Caco-2 (cell line): Measurements from ENCODE around the gene PGAP3. TPM values are rescaled to one million over a fixed set of nuclear protein-coding genes. Genes with fewer than 3 reads are reported as not detected.

Experiments used
- BruUV-seq: library from RNA; stranded (reverse); fragments of 400-500 nt; replicated peaks from 2 replicates; lab custom pipeline; 2021; lab: Mats Ljungman, UMichigan
- CTCF ChIA-PET: fragments of 300-600 bp; sonication (Branson Sonifier 250); formaldehyde crosslinking; loops from one replicate; lab custom pipeline; 2022; ENCODE audit warnings: antibody characterized with exemption; lab: Charles Lee
- POLR2A ChIA-PET: fragments of 300-600 bp; sonication (Branson Sonifier 250); formaldehyde crosslinking; loops from one replicate; lab custom pipeline; 2022; ENCODE audit warnings: antibody characterized with exemption; lab: Charles Lee
- DNase-seq, 2 experiments: peaks; one replicate each; pipeline versions ENCODE4 v3.0.0 to v3.0.0-alpha.2; 2020 to 2022
- H3K27me3 ChIP-seq: replicated peaks from 2 replicates; pipeline ENCODE4 v1.6.0; 2011; ENCODE audit warnings: low read length; ENCODE audit not compliant: control insufficient read depth, insufficient read depth
- H3K36me3 ChIP-seq: 2 replicates; pipeline ENCODE4 v1.5.1; 2011; ENCODE audit warnings: low read length; ENCODE audit not compliant: control insufficient read depth, insufficient read depth
- H3K4me1 ChIP-seq: fragments of 250-450 bp; sonication (Bioruptor Pico); 2 replicates; pipeline ENCODE4 v1.5.1; 2020; ENCODE audit warnings: mild to moderate bottlenecking
- H3K4me3 ChIP-seq: 2 replicates; pipeline ENCODE4 v1.5.1; 2011; ENCODE audit warnings: low read depth, mild to moderate bottlenecking, control low read depth, low read length
- H3K9me3 ChIP-seq: fragments of 250-450 bp; sonication (Bioruptor Pico); 2 replicates; pipeline ENCODE4 v1.5.1; 2020; ENCODE audit warnings: mild to moderate bottlenecking, moderate library complexity
- H3K27ac Mint-ChIP-seq: one replicate; pipeline ENCODE4 v1.8.0; 2022; ENCODE audit warnings: mixed read lengths; ENCODE audit not compliant: unreplicated experiment
- H3K27me3 Mint-ChIP-seq: one replicate; pipeline ENCODE4 v1.8.0; 2022; ENCODE audit warnings: mixed read lengths; ENCODE audit not compliant: insufficient read depth, unreplicated experiment
- H3K36me3 Mint-ChIP-seq: one replicate; pipeline ENCODE4 v1.8.0; 2022; ENCODE audit warnings: mild to moderate bottlenecking, mixed read lengths; ENCODE audit not compliant: insufficient read depth, unreplicated experiment
- H3K4me1 Mint-ChIP-seq: one replicate; pipeline ENCODE4 v1.8.0; 2022; ENCODE audit warnings: low read depth, mixed read lengths; ENCODE audit not compliant: unreplicated experiment
- H3K4me3 Mint-ChIP-seq: one replicate; pipeline ENCODE4 v1.8.0; 2022; ENCODE audit warnings: mild to moderate bottlenecking, moderate library complexity, mixed read lengths; ENCODE audit not compliant: unreplicated experiment
- H3K9me3 Mint-ChIP-seq: one replicate; pipeline ENCODE4 v1.8.0; 2022; ENCODE audit warnings: mixed read lengths; ENCODE audit not compliant: unreplicated experiment
- CTCF ChIP-seq, 2 experiments: fragments of 200-600 bp in 1 of 2; IDR thresholded peaks; 1 replicate in 1 of 2; 2 replicates in 1 of 2; pipeline versions ENCODE4 v1.5.1 to v1.8.0; 2011 to 2022; ENCODE audit warnings: antibody characterized with exemption in 1 of 2, control low read depth in 1 of 2, inconsistent platforms in 1 of 2, low read depth in 1 of 2, low read length in 1 of 2, mild to moderate bottlenecking in 1 of 2, moderate library complexity in 1 of 2; ENCODE audit not compliant: insufficient read depth in 1 of 2, severe bottlenecking in 1 of 2, unreplicated experiment in 1 of 2
- intact Hi-C: fragments of 100-400 bp; cut with micrococcal nuclease; formaldehyde crosslinking; loops from one replicate; pipeline ENCODE4 v1.10.0; 2022; ENCODE audit not compliant: unreplicated experiment
- total RNA-seq: library from RNA; stranded (reverse); gene quantifications from 2 replicates; pipeline ENCODE4 v1.2.3, GENCODE V29; 2022

Gene PGAP3
- total RNA-seq, 1 experiment from 2014 or later, result 14.7 TPM

DNA sequence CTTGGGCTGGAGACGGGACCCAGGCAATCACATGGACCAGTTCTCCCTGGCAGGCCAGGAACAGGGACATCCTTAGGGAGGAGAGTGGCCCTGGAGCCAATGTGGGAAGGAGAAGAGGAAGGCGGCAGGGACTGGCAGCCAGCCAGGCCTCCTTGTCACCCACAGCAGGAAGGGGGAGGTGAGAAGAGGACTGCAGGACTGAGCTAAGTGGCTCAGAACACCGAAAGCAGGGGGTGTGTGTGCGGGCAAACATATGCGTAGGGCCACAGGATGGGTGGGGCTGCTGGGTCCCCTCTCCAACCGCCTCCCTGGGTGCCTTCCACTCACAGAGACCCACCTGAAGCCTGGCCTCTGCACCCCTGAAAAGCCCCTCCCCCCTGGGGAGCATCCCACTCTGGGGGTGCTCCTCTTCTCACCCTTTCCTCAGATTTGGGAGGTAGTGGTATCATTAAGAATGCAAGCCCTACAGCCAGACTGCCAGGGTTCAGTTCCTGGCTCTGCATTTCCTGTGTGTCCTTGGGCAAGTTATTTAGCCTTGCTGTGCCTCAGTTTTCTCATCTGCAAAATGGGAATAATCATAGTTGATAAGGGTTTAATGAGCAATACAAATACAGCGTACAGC lies 11.5 kb downstream of the PGAP3 start:
- Mint-ChIP-seq H3K27ac (no peak overlapping the region), H3K36me3 (peaks cover 11% of the 10 kb centered on the region), H3K27me3 (no peaks in the 10 kb centered on the region), H3K9me3 (no peaks in the 10 kb centered on the region), H3K4me3 (no peak overlapping the region), H3K4me1 (peaks cover 14% of the 10 kb centered on the region)
- H3K4me1 ChIP-seq, result peaks cover 31% of the 10 kb centered on the region
- ChIA-PET CTCF (interaction anchor here (0.9 to 2.2 kb wide), 6 partner anchors 10 to 129 kb away, joined by 3 to 14 read pairs (median 4); no protein-coding TSS in a partner anchor), POLR2A (no interaction called here)
- DNase-seq, result no peak
- intact Hi-C loops, result no loop called here
- no peaks in the 10 kb centered on the region for H3K36me3 ChIP-seq
- H3K27me3 ChIP-seq, result no peaks in the 10 kb centered on the region
- BruUV-seq, result no TSS peak
- H3K4me3 ChIP-seq, result no peak overlapping the region
- H3K9me3 ChIP-seq, result no peaks in the 10 kb centered on the region
- no peak for TF ChIP-seq CTCF (IDR thresholded peaks at IDR 0.05; ENCODE audit: insufficient read depth in 1 of 2, low read depth in 1 of 2, low read length in 1 of 2, severe bottlenecking in 1 of 2, unreplicated experiment in 1 of 2)

GRCh38 chr17:39675390-39676082 lies 12.3 kb downstream of the PGAP3 start:
- BruUV-seq, result no TSS peak
- H3K4me3 Mint-ChIP-seq, result no peak overlapping the region
- intact Hi-C loops, result loop anchor here (1.0 kb wide), 1 partner anchor 20 kb away; no protein-coding TSS in a partner anchor

More at GRCh38 chr17:39675390-39676082, 12.3 kb downstream of the PGAP3 start:
- TF ChIP-seq CTCF (IDR thresholded peaks at IDR 0.05; ENCODE audit: insufficient read depth in 1 of 2, low read depth in 1 of 2, low read length in 1 of 2, severe bottlenecking in 1 of 2, unreplicated experiment in 1 of 2), result no peak
- Histone ChIP-seq H3K4me1 (peaks cover 31% of the 10 kb centered on the region), H3K4me3 (no peak overlapping the region), H3K27me3 (no peaks in the 10 kb centered on the region), H3K9me3 (no peaks in the 10 kb centered on the region), H3K36me3 (no peaks in the 10 kb centered on the region)
- POLR2A ChIA-PET, result interaction anchor here (0.6 kb wide), 1 partner anchor 43 kb away, joined by 3 read pairs; no protein-coding TSS in a partner anchor
- no peaks in the 10 kb centered on the region for H3K27me3 Mint-ChIP-seq
- CTCF ChIA-PET, result interaction anchor here (0.7 to 2.2 kb wide), 11 partner anchors 9 to 128 kb away, joined by 3 to 14 read pairs (median 4); partner anchors contain the start of genes ERBB2, MIEN1 and PGAP3
- H3K27ac Mint-ChIP-seq, result peak overlapping the region; percentile 78
- H3K36me3 Mint-ChIP-seq, result peaks cover 11% of the 10 kb centered on the region
- peaks cover 14% of the 10 kb centered on the region for H3K4me1 Mint-ChIP-seq
- DNase-seq, result no peak
- H3K9me3 Mint-ChIP-seq, result no peaks in the 10 kb centered on the region
